NCI-H1694 treated with DMSO at 0.1 percent for 48 hours (cell line): Measurements from ENCODE around the gene CERS6.
"Not testable (repeated sequence)": the region's sequence is repeated elsewhere in the genome, so short reads cannot be mapped to it uniquely, and the experiment has no call there.

ENCODE experiments used
- DNase-seq: peaks from one replicate; lab custom pipeline; 2025; lab: John Stamatoyannopoulos, UW

Gene CERS6

GRCh38 chr2:168773719-168774521 lies 317.8 kb downstream of the CERS6 start:
- peak; percentile 43 for DNase-seq

DNA sequence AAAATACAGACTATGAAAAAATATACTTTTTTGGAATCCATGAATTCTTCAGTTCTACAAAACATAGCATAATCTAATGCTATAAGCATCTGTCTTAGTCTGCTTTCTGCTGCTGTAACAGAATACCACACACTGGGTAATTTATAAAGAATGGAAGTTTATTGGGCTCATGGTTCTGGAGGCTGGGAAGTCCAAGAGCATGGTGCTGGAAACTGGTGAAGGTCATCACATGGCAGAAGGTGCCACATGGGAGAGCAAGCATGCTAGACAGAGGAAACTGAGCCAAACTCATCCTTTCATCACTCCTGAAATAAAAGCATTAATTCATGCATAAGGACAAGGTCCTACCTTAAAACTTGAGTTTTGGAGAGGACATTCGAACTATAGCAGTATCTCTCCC lies 319.8 kb downstream of the CERS6 start:
- DNase-seq: no peak

GRCh38 chr2:168780669-168781071 lies 324.6 kb downstream of the CERS6 start:
- no peak for DNase-seq

DNA sequence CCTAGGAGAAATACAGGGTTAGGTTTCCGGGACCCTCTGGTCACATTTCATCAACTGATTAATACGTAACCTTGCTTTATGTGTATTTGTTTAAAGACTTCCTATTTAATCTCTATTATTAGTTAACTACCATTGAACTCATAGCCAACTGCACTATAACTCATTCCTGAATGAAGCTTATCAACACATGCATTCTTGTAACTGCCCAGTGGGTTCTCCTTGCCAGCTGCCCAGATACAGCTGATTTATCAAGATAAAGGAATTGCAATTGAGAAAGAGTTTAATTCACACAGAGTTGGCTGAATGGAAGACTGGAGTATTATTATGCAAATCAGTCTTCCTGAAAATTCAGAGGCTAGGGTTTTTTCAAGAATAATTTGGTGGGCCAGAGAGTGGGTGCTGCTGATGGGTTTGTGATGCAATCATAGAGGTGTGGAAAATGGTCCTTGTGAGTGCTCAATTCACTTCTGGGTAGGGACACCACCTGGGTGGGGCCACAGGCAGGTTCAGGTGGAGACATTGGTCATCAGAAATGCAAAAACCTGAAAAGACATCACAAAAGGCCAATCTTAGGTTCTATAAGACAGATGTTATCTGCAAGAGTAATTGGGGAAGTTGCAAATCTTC lies 325.2 kb downstream of the CERS6 start:
- no peak for DNase-seq

- no peak for DNase-seq
These were observed 326.2 kb downstream of the CERS6 start for GRCh38 chr2:168782271-168782670.

GRCh38 chr2:168784993-168785392 lies 328.9 kb downstream of the CERS6 start:
- no peak for DNase-seq

DNA sequence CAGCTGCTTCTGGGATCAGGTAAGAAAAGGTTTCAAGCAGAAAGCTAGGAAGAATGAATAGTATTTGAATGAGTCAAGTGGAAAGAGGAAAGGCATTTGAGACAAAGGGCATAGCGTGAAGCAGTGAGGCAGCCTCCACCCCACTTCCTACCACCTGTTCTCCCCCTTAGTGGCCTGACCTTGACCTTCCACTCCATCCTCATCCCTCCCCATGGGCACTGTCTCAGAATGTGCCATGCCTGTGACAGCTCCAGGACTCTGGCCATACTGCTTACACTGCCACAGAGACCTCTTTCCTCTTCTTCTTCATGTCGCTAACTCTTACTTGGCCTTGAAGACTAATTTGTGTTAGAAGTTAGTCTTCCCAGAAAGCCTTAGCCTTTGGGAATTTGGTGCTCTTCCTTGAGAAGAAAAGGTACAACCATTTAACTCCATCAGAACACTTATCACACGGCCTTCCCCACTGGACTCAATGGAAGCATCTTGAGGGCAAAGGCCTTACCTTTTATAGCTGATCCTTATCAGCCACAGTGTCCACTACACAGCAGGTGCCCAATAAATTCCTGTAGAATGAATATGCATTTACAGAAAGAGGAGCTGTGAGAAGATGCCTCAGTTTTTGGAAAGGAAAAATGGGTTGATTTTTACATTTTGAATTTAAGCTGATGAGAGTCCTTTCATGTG lies 331.2 kb downstream of the CERS6 start:
- DNase-seq: no peak

GRCh38 chr2:168787782-168788376 lies 331.8 kb downstream of the CERS6 start:
- DNase-seq: no peak

- no peak for DNase-seq
These were observed 333.7 kb downstream of the CERS6 start for GRCh38 chr2:168789776-168790175.

- DNase-seq: no peak
These were observed 334.3 kb downstream of the CERS6 start for GRCh38 chr2:168790226-168790902.

DNA sequence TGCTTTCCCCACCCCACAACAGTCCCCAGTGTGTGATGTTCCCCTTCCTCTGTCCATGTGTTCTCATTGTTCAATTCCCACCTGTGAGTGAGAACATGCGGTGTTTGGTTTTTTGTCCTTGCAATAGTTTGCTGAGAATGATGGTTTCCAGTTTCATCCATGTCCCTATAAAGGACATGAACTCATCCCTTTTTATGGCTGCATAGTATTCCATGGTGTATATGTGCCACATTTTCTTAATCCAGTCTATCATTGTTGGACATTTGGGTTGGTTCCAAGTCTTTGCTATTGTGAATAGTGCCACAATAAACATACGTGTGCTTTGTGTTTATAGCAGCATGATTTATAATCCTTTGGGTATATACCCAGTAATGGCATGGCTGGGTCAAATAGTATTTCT lies 335.1 kb downstream of the CERS6 start:
- DNase-seq: not testable (repeated sequence)

DNA sequence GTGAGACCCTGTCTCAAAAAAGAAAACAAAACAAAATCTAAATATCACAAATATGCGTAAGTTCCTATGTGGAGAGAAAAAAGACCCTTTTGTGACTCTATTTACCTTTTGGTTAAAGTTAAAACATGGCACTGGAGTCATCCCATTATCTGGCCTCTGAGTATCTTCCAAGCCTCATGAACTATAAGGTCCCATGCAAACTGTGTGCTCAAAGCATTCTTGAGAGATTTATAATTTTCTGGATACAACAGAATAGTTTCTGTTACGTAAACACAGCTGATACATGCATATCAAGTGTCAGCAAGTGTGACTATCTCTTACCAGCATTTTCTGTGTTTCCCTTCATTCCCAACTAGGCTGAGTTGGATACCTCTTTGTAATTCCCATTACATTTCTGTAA lies 337.5 kb downstream of the CERS6 start:
- no peak for DNase-seq

DNA sequence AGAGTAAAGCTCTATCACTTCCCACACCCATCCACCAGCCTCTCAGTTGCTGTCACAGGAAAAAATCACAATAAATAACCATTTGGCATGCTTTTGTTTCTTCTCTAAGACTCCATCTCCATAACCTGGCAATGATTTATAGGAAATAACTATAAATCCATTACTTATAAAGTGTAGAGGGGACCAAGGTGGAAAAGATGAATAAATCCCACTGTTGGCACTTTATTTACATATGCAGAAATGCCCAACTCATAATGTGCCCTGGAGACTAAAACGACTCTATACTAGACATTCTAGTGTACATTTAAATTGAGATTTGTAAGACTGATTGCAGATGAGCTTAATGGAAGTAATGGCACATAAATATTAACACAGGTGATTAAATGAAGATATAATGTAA lies 338.9 kb downstream of the CERS6 start:
- DNase-seq: no peak

GRCh38 chr2:168796090-168796577 lies 340.1 kb downstream of the CERS6 start:
- DNase-seq: no peak

DNA sequence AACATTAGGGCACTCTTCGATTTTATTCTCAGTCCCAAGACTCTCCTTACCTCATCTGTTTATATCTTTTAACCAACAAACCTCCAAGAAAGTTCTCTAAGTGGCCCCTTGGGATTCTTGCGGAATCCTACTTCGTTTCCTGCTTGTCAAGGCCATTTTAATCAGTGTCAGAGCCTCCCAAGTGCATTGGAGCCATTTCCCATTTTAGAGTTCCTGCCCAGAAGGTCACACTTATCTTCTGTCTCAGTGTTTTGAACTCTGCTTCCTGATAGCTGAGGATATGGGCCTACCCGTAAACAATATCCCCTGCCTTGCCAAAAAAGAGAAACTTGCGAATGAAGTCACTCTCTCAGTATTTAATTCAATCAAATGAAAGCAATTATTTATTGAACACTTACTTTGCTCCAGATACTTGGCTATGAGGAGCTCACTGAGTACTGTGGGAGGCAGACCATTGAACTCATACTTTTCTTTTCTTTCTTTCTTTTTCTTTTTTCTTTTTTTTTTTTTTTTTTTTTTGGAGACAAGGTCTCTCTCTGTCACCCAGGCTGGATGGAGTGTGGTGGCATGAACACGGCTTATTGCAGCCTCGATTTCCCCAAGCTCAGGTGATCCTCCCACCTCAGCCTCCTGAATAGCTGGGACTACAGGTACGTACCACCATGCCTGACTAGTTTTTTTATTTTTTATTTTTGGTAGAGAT lies 340.7 kb downstream of the CERS6 start:
- no peak for DNase-seq

- no peak for DNase-seq
These were observed 341.2 kb downstream of the CERS6 start for GRCh38 chr2:168797286-168797655.

- DNase-seq: no peak
These were observed 342.2 kb downstream of the CERS6 start for GRCh38 chr2:168798076-168798887.

GRCh38 chr2:168798888-168799410 lies 342.9 kb downstream of the CERS6 start:
- DNase-seq: no peak

GRCh38 chr2:168801471-168801870 lies 345.4 kb downstream of the CERS6 start:
- DNase-seq: no peak
